Measurements from ENCODE around the gene MAFB.

MAFB gene

GRCh38 chr20:40681684-40682083 is 7.4 kb downstream of the MAFB start:
- DNase-seq (ENCODE audit: low spot score) = no peak

DNA sequence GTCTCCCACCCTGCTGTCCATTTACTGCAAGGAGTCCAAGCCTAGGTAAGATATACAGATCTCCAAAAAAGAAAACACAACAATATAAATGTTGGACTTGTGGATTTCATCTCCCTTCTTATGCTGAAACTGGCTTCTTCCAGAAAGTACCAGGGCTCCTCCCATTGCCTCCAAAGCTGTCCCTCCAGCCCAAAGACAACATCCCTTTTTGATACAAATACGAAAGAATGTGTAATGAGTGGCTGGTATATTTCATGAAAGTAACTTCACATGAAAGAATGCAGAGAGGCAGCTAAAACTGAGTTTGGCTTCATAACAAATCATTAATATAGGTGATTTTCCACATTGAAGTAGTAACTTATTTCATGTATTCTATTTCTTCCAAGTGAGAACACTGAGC is 7.9 kb downstream of the MAFB start:
- DNase-seq (ENCODE audit: low spot score) = no peak

DNA sequence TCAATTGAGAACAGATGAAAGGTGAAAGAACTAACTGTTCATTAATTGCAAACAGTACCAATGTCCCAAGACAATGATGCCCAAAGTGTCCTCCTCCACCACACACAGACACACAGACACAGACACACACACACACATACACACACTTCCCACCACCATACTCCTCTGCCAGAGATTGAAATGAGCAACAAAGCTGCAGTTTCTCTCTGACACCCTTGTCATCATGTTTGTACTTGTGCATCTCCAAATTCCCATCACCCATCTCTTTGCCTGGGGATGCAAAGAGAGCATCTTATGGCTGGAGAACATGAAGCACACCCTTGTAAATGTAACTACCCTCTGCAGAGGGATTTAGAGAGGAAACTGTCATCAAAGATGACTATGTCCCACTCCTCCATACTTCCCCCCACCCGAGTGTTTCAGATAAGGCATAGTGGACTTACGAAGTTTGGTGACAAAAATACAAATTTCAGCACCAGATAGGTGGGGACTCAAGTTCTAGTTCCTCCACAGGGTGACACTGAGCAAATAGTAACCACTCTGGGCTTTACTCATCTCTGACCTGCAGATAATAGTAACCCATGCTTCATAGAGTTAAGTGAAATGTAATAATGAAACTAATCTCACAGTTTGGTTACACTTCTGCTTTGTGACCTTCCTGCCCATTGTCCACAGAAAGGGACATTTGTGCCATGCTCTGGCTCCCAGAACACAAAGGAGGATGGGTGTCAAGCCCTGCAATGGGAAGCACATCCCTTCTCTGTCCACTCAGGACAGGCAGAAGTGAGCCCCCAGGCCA is 8.7 kb downstream of the MAFB start:
- no peak for DNase-seq (ENCODE audit: low spot score)

- DNase-seq (ENCODE audit: low spot score) = no peak
Measured at GRCh38 chr20:40679184-40679583, 9.9 kb downstream of the MAFB start.

- no peak for DNase-seq (ENCODE audit: low spot score)
Measured at GRCh38 chr20:40678286-40678875, 10.7 kb downstream of the MAFB start.

DNA sequence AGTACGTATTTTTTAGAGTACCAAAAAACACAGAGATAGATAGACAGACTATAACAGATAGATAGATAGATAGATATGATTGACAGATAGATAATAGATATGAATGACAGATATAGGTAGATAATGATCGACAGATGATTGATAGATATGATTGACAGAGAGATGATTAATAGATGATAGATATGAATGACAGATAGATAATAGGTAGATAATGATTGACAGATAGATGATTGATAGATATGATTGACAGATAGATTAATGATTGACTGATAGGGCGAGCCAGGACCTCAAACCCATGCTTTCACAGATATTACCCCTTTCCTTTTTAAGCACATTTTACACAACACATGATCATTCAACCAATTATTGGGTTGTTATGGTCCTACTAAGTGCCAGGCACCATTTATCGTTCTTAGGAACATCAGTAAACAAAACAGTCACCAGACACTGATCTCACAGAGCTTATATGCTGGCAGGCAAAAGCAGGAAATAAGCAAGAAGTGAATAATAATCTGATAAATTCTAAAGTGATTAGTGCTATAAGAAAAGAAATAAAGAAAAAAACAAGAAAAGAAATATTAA is 11.6 kb downstream of the MAFB start:
- DNase-seq (ENCODE audit: low spot score) = no peak

- no peak for DNase-seq (ENCODE audit: low spot score)
Measured at GRCh38 chr20:40676491-40677269, 12.4 kb downstream of the MAFB start.

GRCh38 chr20:40675599-40676221 is 13.3 kb downstream of the MAFB start:
- DNase-seq (ENCODE audit: low spot score) = no peak

- DNase-seq (ENCODE audit: low spot score) = no peak
Measured at GRCh38 chr20:40673442-40673841, 15.6 kb downstream of the MAFB start.

- DNase-seq (ENCODE audit: low spot score) = no peak
Measured at GRCh38 chr20:40672095-40672494, 16.9 kb downstream of the MAFB start.

DNA sequence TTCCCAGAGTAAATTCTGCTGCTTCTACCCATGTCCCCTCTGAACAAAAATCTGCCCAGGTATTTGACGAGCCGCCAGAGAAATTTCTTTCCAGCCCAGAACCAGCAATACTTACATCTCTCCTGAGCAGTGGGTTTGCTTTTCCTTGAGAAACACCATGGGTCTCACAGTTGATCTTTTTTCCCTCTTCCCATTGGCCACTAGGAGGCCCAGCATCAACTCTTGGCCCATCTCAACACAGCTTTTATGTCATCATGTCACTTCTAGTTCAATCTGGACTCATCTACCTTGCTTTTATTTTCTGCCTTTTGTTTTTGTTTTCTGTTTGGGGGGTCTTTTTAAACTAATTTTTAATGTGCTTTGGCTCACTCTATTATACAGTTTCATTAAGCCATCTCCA is 18.8 kb downstream of the MAFB start:
- no peak for DNase-seq (ENCODE audit: low spot score)

GRCh38 chr20:40669692-40670091 is 19.3 kb downstream of the MAFB start:
- no peak for DNase-seq (ENCODE audit: low spot score)

- DNase-seq (ENCODE audit: low spot score) = no peak
Measured at GRCh38 chr20:40668449-40669228, 20.4 kb downstream of the MAFB start.

DNA sequence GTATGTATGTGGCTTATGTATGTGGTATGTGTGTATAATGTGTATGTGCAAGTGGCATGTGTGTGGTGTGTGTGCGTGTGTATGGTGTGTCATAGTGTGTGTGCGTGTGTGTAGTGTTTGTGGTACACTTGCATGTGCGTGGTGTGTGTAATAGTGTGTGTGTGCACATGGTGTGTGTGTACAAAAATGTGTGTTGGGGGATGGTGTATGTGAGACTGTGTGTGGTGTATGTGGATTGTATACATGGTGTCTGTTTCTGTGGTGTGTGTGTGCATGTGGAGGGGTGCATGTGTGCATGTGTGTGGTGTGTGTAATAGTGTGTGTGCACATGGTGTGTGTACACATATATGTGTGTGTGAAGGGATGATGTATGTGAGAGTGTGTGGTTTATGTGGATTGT is 21.5 kb downstream of the MAFB start:
- DNase-seq (ENCODE audit: low spot score) = no peak

DNA sequence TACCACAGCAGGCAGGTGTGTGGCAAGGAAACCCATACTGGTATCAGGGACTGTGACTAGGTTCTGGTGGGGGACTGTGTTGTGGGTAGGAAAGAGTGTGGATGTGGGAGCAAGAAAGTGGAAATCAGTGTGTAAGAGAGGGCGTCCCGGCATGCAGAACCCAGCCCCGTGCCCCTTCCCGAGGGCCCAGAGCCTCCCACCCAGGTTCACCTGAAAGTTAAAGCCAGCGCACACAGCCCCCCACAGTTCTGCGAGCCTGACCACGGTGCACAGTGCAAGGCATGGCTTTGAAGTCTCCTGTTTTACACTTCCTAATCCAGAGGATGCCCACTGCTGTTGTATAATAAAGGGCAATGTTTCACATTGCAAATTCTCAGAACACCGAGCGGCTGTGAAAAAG is 22.7 kb downstream of the MAFB start:
- no peak for DNase-seq (ENCODE audit: low spot score)

DNA sequence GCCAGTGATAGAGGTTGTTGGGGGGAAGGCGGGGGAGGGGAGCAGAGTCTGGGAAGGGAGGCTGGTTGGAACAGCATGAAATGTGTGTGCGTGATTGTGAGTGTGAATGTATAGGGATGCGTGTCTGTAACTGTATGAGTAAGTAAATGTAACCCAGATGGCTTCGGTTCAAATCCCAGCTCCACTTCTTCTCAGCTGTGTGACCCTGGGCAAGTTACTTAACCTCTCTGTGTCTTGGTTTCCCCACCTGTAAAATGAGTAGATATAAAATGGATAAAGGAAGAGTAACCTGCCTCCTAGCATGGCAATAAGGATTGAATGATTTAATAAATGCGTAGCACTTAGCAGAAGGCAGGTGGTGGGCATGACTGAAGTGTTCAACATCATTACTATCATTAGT is 24.1 kb downstream of the MAFB start:
- DNase-seq (ENCODE audit: low spot score) = no peak

DNA sequence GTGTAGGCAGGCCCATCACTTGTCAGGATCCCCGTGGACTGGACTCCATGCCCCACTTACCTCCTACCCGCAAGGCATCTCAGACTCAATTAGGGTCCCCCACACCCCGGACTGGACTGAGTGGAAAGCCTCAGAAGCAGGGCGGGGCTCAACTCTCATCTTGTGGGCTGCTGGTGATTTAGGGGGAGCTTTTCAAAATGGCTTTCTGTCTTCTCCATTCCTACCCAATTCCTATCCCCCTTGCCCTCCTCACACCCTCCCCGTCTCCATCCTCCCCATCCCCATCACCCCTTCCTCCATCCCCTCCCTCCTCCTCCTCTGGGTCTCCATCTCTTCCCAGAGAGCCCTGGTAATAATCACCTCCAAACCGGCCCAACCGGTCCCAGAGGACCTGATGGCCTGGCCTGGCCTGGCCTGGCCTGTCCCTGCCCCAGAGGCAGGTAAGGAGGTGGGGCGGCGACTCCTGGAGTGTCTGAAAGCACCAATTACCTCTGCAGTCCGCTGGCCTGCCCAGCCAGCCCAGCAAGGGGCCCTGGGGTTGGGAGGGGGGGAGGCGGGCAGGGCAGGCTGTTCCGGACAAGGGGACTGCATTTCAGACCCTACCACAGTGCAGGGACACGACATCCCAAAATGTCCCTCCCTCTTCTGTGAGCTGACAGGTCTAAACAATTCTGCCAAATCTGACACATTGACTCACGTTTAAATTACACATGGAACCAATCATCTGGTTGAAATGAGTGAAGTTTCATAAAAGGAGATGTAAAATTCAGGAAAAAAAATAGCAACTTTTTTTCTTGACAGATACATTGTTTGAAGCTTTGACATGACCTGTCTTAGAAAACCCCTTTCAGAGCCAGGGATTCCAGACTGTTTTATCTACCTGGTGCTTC is 24.8 kb downstream of the MAFB start:
- no peak for DNase-seq (ENCODE audit: low spot score)

DNA sequence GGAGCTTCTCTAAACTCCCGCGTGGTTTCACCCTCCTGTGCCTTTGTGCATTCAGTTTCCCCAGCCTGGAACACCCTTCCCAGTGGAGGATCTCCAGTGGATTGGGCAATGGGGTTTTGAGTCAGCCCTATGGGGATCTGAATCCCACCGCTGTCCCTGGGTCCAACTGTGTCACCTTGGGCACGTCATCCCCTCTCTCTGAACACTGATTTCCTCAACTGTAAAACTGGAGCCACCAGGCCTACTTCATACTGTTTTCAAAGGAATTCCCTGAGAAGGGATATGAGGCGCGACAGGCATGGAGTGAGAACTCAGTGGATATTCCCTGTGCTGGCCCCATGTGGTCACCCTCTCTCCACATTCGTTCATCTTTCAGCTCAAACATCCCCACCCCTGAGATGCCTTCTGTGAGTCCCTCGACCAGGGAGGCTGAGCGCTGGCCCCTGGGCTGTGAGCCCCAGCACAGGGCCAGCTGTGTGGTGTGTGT is 25.7 kb downstream of the MAFB start:
- no peak for DNase-seq (ENCODE audit: low spot score)

- no peak for DNase-seq (ENCODE audit: low spot score)
Measured at GRCh38 chr20:40659567-40659966, 29.5 kb downstream of the MAFB start.

DNA sequence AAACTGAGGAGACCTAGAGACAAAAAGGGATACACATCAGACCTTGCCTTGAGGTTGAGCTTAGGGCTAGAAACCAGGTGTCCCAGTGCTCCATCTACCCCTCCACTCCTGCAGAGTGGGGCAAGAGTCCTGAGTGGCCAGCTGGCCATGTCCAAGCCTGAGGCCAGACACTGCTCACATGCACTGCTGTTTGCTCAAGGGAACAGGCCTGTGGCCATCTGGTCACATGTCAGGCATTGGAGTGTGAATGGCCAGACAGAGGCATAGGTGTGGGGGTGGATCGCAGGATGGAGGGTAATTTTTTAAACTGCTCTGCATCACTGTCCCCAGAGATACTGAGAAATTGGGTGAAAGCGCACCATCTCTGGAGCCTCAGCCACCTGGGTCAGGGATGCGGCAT is 30.5 kb downstream of the MAFB start:
- no peak for DNase-seq (ENCODE audit: low spot score)
